Fibroblast of lung (primary cell): ENCODE results near the gene DPP10. TPM values are rescaled to one million over a fixed set of nuclear protein-coding genes. Genes with fewer than 3 reads are reported as not detected.

Experiments used
- DNase-seq, 2 donors: peaks; one replicate each; pipeline versions ENCODE4 v3.0.0 to v3.0.0-alpha.2; 2010; ENCODE audit warnings: low read depth in 2 of 2
- H2AFZ ChIP-seq: 2 replicates; pipeline ENCODE4 v1.5.1; 2012; ENCODE audit warnings: low read length, control low read depth, inconsistent platforms
- H3K27ac ChIP-seq: 2 replicates; pipeline ENCODE4 v1.5.1; 2011; ENCODE audit warnings: low read length, control low read depth; ENCODE audit not compliant: insufficient read depth
- H3K27me3 ChIP-seq: 2 replicates; pipeline ENCODE4 v1.5.1; 2011; ENCODE audit warnings: mild to moderate bottlenecking, low read length; ENCODE audit not compliant: control insufficient read depth, insufficient read depth
- H3K36me3 ChIP-seq: 2 replicates; pipeline ENCODE4 v1.5.1; 2011; ENCODE audit warnings: low read length; ENCODE audit not compliant: control insufficient read depth, insufficient read depth
- H3K4me1 ChIP-seq: 2 replicates; pipeline ENCODE4 v1.5.1; 2011; ENCODE audit warnings: low read length; ENCODE audit not compliant: control insufficient read depth, insufficient read depth; ENCODE audit errors: extremely low read depth
- H3K4me2 ChIP-seq: 2 replicates; pipeline ENCODE4 v1.5.1; 2011; ENCODE audit warnings: low read length, control low read depth; ENCODE audit not compliant: insufficient read depth; ENCODE audit errors: extremely low read depth
- H3K4me3 ChIP-seq, 4 experiments: fragments of 200-600 bp in 1 of 4; sonication (generic) in 1 of 4; replicated peaks in 1 of 4; 2 replicates each; pipeline ENCODE4 v1.5.1; 2011 to 2016; ENCODE audit warnings: low read length in 4 of 4, low read depth in 3 of 4, mild to moderate bottlenecking in 3 of 4, control low read depth in 2 of 4, inconsistent platforms in 1 of 4, mixed read lengths in 1 of 4; ENCODE audit not compliant: insufficient read depth in 1 of 4; ENCODE audit errors: control extremely low read depth in 1 of 4
- H3K79me2 ChIP-seq: 2 replicates; pipeline ENCODE4 v1.5.1; 2012; ENCODE audit warnings: mild to moderate bottlenecking, low read length, inconsistent platforms; ENCODE audit not compliant: control insufficient read depth, insufficient read depth
- H3K9ac ChIP-seq: 2 replicates; pipeline ENCODE4 v1.5.1; 2011; ENCODE audit warnings: mild to moderate bottlenecking, low read length, control low read depth; ENCODE audit not compliant: insufficient read depth
- H3K9me3 ChIP-seq: 2 replicates; pipeline ENCODE4 v1.5.1; 2012; ENCODE audit warnings: low read depth, low read length; ENCODE audit not compliant: control insufficient read depth, insufficient read depth
- H4K20me1 ChIP-seq: 2 replicates; pipeline ENCODE4 v1.5.1; 2011; ENCODE audit warnings: low read length; ENCODE audit not compliant: control insufficient read depth, insufficient read depth; ENCODE audit errors: extremely low read depth
- EZH2 ChIP-seq: IDR thresholded peaks from 2 replicates; pipeline ENCODE4 v1.5.1; 2012; ENCODE audit warnings: low read length, control low read depth, mild to moderate bottlenecking; ENCODE audit errors: missing control alignments
- polyA plus RNA-seq, 2 donors: library from polyadenylated mRNA; depleted of rRNA in 1 of 2; stranded (reverse) in 1 of 2; unstranded in 1 of 2; fragments of >200 nt; gene quantifications; 2 replicates each; pipeline ENCODE4 v1.2.1, GENCODE V29; 2011 to 2012; ENCODE audit warnings: missing spikeins in 1 of 2
- total RNA-seq: library from RNA; depleted of rRNA; stranded (reverse); fragments of >200 nt; gene quantifications from 2 replicates; pipeline ENCODE4 v1.2.1, GENCODE V29; 2014
- TF ChIP-seq, protein P1 (sequence below), 2 donors: IDR thresholded peaks in 1 of 2; conservative IDR thresholded peaks in 1 of 2; 1 replicate in 1 of 2; 2 replicates in 1 of 2; pipeline ENCODE4 v1.5.1; 2011 to 2012; ENCODE audit warnings: low read length in 2 of 2, control low read depth in 1 of 2, inconsistent platforms in 1 of 2, low read depth in 1 of 2, mild to moderate bottlenecking in 1 of 2

The DPP10 gene
- total and polyA plus RNA-seq, 2 donors (not counting 1 experiment from before 2014, with no cell fraction given): not detected

DNA sequence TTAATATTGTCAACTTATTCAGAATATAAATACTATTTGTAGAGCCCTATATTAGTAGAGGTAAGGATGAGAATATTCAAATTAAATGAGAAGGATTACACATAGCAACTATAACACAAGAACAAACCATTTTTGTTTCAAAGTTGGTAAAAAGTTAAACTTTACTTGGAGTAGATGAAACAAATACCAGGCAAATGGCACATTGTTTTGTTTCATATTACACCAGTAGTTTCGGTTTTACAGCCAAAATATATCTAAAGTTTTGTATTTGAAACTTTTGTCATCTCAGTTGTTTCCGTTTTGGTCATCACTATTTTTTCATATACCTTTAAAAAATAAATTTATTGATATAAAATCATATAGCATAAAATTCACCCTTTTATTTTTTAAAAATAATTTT lies 1039.4 kb downstream of the DPP10 start:
- Histone ChIP-seq H3K79me2 (no peaks in the 10 kb centered on the region), H3K9me3 (no peaks in the 10 kb centered on the region), H3K9ac (no peak overlapping the region), H3K4me3 (no peak overlapping the region), H3K4me1 (no peaks in the 10 kb centered on the region), H3K27ac (no peak overlapping the region), H4K20me1 (no peaks in the 10 kb centered on the region), H2AFZ (no peak overlapping the region), H3K36me3 (no peaks in the 10 kb centered on the region), H3K27me3 (no peaks in the 10 kb centered on the region), H3K4me2 (no peak overlapping the region)
- TF ChIP-seq EZH2: no peak
- TF ChIP-seq, protein P1, sequence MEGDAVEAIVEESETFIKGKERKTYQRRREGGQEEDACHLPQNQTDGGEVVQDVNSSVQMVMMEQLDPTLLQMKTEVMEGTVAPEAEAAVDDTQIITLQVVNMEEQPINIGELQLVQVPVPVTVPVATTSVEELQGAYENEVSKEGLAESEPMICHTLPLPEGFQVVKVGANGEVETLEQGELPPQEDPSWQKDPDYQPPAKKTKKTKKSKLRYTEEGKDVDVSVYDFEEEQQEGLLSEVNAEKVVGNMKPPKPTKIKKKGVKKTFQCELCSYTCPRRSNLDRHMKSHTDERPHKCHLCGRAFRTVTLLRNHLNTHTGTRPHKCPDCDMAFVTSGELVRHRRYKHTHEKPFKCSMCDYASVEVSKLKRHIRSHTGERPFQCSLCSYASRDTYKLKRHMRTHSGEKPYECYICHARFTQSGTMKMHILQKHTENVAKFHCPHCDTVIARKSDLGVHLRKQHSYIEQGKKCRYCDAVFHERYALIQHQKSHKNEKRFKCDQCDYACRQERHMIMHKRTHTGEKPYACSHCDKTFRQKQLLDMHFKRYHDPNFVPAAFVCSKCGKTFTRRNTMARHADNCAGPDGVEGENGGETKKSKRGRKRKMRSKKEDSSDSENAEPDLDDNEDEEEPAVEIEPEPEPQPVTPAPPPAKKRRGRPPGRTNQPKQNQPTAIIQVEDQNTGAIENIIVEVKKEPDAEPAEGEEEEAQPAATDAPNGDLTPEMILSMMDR (conservative IDR thresholded peaks at IDR 0.05 in 1 of 2, IDR thresholded peaks at IDR 0.05 in 1 of 2; ENCODE audit: low read depth in 1 of 2, low read length in 2 of 2): no peak
- DNase-seq: no peak

DNA sequence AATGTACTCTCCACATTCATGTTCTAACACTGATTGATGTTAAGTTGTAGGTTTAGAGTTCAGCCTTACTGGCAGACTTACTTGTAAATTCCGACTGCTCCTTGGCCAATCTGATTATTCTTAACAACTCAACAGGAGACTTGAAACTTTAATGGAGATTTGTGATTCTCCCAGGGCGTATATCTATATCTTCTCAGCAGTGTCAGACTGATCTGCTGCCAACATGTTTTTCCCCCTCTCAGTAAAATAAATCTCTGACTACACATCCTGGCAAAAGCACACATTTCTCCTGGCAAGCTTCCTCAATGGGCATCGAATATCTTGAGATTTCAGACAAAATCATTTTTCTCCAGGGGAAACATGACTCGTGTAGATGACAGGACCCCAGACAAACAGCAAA lies 1041.2 kb downstream of the DPP10 start:
- H3K27me3 ChIP-seq: no peaks in the 10 kb centered on the region
- TF ChIP-seq EZH2: no peak
- TF ChIP-seq, protein P1 (conservative IDR thresholded peaks at IDR 0.05 in 1 of 2, IDR thresholded peaks at IDR 0.05 in 1 of 2; ENCODE audit: low read depth in 1 of 2, low read length in 2 of 2): no peak
- H2AFZ ChIP-seq: no peak overlapping the region
- H3K4me1 ChIP-seq: no peaks in the 10 kb centered on the region
- no peak for DNase-seq
- no peaks in the 10 kb centered on the region for H3K36me3 ChIP-seq
- H4K20me1 ChIP-seq: no peaks in the 10 kb centered on the region
- H3K4me3 ChIP-seq: no peak overlapping the region
- no peak overlapping the region for H3K4me2 ChIP-seq
- no peaks in the 10 kb centered on the region for H3K79me2 ChIP-seq
- no peak overlapping the region for H3K27ac ChIP-seq
- H3K9me3 ChIP-seq: no peaks in the 10 kb centered on the region
- no peak overlapping the region for H3K9ac ChIP-seq

DNA sequence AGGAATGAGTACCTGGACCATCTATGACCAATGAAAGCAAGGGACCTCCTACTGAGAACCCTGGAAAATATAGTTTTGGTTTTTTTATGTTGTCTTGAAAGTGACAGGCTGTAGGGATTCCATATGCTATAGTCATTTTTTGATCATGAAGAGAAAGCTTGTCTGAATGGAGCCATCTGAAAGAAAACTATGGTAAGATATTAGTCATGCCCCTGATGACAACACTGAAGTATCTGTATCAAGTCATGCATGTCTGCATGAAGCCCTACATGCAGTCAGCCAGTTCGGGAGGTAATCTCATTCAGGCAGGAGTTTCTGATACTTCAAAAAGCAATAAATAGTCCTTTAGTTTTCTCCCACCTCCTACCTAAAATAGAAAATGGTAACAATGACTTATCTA lies 1042.0 kb downstream of the DPP10 start:
- no peak for DNase-seq
- no peaks in the 10 kb centered on the region for H3K79me2 ChIP-seq
- H3K27me3 ChIP-seq: no peaks in the 10 kb centered on the region
- no peak overlapping the region for H3K27ac ChIP-seq
- H3K9me3 ChIP-seq: no peaks in the 10 kb centered on the region
- no peaks in the 10 kb centered on the region for H3K4me1 ChIP-seq
- no peak overlapping the region for H2AFZ ChIP-seq
- H3K4me2 ChIP-seq: no peak overlapping the region
- no peak overlapping the region for H3K9ac ChIP-seq
- H3K36me3 ChIP-seq: no peaks in the 10 kb centered on the region
- TF ChIP-seq, protein P1 (conservative IDR thresholded peaks at IDR 0.05 in 1 of 2, IDR thresholded peaks at IDR 0.05 in 1 of 2; ENCODE audit: low read depth in 1 of 2, low read length in 2 of 2): no peak
- no peak for TF ChIP-seq EZH2
- H4K20me1 ChIP-seq: no peaks in the 10 kb centered on the region
- H3K4me3 ChIP-seq: no peak overlapping the region
